GM18858 (cell line): ENCODE measurements around the gene ZDHHC4.

Experiments used
- ATAC-seq: cut with Tn5 transposase; IDR thresholded peaks from one replicate; pipeline ENCODE4 v1.9.1; 2021; ENCODE audit not compliant: unreplicated experiment

Gene ZDHHC4

DNA sequence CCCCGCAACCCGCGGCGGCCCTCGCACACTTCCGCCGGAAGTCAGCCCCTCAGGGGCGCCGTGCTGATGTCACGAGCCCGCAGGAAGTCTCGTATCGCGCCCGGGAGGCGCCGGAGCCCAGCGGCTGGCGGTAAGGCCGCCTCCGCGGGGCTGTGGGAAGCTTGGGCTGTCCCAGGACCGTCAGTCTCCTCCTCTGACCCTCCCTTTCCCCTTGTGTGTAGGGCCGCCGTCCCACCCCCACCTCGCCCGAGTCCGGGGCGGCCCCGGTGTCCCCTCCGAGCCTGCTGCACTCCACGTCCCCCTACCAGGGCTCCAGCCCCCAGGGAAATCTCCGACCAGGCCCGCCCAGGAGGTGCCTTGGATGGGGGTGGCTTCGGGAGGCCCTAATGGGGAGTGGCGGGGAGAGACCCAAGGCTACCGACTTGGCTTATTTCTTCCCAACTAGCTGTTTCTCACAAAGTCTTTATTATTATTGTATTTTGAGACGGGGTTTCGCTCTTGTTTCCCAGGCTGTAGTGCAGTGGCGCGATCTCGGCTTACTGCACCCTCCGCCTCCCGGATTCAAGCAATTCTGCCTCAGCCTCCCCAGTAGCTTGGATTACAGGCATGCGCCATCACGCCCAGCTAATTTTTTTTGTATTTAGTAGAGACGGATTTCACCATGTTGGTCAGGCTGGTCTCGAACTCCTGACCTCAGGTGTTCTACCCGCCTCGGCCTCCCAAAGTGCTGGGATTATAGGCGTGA lies at the start of gene ZDHHC4:
TSS of gene ZDHHC4 (plus strand) at position 86 of the 745 bp plus-strand sequence. CDS start 3,108 bp downstream, outside the sequence.
- ATAC-seq: peak; percentile 98

DNA sequence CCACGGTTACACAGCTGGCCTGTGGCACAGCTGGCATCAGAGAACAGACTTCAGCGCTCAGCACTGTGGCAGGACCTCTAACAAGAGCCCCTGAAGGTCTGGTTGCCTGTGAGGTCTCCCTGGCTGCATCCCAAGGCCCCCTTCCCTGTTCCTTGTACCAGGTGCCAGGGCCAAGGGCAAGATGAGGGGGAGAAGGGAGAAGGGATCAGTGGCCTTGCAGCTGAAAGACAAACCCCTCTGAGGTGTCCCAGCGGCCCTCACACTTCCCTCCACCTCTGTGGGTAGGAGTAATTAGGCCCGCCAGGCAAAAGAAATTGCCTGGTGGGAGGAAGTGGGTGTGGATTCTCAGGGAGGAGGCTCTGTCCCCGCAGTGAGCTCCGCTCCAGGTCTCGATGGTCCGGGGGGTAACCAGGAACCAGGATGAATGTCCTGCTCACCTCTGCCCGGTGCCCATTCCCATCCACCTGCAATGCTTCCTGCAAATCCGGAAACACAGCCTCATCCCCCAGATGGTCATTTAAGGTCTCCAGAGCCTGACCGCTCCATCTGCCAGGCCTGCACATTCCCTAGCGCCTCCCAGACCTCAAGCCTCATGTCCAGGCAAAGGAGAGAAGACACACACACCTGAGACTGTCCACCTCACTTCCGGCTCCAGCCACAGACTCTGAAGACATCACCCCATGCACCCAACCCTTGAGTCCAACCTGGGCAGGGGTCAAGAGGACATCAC lies 48.7 kb upstream of the ZDHHC4 start:
- ATAC-seq: no peak

DNA sequence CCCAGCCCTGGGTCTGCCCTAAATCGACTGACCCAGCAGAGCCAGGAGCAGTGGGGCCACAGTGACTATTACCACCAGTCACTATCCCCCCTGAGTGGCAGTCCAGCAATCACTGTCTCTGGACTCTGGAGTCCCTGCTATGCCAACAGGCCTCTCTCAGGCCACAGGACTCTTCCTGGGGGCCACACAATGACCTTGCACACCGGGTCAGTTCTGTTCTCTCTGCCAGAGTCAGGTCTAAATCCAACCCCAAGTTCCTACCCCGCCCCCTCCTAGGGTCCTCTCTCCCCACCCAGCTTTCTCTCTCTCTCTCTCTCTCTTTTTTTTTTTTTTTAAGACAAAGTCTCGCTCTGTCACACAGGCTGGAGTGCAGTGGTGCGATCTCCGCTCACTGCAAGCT lies 47.6 kb upstream of the ZDHHC4 start:
- ATAC-seq: no peak

DNA sequence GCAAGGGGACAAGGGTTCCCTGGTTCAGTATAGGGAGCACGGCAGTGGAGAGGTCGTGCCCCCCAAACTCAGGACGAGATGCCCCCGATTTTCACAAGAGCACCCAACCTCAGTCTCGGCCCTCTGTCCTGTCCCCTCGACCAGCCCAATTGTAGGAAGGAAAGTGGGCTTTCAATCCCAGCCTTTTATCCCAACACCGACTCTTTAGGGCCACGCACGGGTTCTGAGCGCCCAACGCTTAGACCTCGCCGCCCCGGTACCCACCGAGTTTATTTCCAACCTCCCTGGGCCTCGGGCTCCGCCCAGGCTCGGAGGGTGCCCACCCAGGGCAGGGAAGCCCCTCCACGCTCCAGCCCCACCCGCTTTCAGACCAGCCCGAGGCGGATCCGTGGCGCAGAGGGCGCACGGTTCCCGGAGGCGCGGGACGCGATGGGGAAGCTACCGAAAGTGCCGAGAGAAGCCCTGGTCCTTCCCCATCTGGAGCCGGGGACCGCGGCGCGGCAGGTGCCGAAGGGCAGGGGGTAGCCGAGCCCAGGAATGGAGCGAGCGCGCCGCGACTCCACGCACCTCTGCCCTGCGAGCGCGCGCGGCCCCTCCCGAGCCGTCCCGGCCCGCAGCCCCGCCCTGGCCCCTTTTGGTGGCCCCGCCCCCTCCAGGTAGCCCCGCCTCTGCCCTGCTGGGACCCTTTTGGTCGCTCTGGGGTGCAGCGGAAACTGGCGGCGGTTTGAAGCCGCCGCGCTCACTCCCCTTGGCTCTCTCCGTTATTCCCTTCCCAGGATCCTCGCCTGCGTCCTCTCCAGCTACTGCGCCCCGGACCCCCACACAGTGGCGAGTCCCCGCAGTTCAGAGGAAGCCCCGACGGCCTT lies 46.4 kb upstream of the ZDHHC4 start:
- no peak for ATAC-seq

DNA sequence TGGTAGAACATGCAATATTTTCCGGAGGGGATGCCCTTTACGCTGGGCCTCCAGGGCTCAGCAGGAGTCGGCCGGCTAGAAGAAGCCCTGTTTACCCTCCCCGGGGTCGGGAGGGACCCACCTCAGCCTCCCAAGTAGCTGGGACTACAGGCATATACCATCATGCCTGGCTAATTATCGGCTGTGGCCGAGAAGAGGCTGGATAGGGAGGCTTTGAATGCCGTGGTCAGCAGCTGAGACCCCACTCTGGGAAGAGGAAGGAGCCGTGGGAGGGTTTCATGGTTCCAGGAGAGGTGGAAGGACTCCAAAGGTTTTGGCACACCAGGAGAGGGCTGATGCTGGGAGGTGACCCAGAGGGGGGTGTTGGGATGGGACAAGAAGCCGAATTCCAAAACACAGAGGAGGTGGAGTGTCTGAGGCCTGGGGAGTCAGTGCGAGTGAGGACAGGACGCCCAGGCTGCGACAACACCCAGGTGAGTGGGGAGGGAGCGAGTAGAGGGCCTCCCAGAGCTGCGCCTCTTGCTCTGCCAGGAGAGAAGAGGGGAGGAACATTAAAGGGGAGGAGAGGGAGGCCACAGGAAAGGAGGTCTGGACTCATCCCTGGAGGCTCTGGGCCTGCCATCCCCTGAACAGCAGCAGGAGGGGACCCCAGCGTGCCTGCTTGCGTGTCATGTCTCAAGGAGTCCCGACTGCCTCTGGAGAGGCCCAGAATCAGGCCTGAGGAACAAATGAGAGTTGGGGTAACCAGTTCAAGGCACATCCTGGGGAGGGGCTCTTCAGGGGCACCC lies 45.6 kb upstream of the ZDHHC4 start:
- no peak for ATAC-seq

DNA sequence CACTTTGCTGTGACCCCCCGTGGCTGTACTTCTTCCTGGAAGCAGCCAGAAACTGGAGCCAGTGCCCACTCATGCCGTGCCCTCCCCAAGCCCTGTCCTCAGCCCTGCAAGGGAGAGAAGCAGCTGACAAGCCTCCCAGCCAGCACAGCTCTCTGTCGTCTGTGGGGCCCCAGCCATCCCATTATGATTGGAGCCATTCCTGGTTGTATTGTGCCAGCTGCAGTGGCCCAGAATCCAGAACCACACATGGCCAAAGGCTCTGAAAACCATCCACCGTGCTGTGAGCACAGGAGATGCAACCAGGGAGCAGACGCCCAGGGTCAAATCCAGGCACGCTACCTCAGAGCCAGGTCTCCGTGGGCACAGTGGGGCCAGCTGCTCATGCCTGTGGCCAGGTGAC lies 44.7 kb upstream of the ZDHHC4 start:
- ATAC-seq: no peak

DNA sequence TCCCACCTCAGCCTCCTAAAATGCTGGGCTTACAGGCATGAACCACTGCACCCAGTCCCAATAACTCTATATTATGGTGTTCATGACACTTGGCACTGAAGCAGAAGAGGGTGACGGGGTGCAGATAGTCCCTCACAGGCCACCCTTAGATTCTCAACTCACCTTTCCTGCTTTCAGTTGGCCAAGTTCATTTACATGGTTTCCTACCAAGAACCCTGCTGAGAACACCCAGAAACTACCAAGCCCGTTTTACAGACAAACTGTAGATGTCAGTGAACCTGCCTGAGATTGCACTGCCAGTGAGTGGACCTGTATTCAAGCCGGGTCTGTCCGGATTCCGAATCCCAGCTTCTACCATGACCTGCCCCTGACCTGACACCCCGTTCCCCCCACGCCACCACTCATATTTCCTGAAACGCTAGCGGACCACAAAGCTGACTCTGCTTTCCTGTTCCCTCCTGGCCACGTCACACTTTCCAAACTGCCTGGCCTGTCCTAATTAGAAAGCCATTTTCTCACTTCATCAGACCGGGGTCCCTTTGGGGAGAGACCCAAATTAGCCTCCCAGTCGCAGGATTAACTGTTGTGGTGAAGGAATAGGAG lies 43.3 kb upstream of the ZDHHC4 start:
- no peak for ATAC-seq

DNA sequence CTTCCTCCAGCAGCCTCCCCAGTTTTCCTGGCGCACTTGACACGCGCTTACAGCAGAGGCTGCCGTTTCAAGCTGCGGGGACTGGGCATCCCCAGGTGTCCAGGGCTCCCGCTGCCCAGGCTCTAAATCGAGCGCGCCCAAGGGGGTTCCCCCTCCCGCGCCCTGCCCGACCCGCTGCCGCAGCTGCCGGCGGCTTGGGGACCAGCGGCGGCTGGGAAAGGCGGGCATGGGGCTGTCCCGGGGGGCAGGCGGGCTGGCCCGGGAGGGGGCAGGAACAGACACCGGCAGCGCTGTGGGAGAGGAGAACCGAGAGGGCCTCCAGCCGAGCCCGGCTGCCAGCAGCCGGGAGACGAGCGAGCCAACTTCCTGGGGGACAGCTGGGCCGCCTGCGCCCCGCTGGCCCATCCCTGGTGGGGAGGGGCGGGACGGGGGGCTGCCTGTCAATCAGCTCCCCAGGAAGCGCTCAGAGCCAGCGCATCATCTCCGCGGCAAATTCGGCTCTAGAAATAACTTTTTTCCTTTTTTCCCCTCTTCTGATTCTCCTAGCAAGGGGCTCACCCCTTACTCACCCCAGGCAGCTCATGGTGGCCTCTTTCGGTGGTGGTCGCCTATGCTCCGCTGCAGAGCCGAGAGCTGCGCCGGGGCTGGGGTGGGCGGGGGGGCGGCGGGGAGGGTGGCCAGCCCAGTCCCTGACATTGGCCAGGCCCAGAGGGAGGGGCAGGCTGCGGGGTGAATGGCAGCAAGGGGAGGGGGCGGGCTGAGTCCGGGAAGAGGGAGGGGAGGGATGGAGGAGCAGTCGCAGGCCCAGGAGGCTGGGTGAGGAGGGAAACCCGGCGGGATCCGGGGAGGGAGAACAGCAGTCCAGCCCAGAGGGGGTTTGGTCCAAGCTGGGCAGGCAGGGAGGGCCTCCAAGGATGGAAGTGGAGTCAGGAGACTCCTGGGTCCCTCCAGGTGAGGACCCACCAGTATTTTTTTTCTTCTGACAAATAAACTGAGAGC lies 40.7 kb upstream of the ZDHHC4 start:
- no peak for ATAC-seq

DNA sequence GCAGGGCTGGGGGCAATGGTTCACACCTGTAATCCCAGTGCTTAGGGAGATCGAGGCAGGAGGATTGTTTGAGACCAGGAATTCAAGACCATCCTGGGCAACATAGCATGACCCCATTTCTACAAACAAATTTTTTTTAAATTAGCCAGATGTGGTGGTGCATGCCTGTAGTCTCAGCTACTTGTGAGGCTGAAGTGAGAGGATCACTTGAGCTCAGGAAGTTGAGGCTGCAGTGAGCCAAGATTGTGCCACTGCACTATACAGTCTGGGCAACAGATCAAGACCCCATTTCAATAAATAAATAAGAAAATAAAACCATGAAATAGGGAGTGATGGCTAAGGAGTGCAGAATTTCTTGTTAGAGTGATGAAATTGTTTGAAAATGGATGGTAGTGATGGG lies 34.9 kb upstream of the ZDHHC4 start:
- ATAC-seq: no peak

DNA sequence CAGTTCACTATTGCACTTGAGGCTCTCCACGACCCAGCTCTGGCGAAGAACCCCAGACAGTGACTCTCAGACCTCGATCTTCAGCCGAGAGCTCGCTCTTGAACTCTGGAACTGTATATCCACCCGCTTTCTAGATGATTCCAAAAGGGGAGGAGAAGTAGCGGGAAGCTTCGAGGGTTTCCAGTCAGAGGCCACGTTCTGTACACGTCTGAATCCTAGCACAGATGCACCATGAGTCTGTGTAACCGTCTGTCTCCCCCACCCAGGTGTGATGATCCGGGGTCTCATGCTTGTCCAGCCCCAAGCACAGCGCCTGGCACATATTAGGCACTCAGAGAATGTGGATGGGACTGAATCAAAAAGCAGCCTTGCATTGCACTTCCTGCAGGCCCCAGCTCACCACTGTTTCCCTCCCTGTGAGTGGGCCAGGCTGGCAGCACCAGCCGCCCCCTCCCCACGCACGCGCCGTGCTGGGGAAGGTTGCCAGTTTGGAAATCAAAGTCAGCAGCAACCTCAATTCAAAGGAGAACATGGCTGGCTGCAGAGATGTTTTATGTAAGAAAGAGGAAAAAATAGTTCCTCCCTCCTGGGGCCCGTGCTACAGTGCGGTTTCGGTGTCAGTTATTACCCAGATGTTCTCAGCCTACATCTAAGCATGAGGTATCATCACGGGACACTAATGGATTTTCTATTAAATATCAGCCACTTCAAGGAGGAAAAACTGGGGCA lies 31.7 kb upstream of the ZDHHC4 start:
- no peak for ATAC-seq

DNA sequence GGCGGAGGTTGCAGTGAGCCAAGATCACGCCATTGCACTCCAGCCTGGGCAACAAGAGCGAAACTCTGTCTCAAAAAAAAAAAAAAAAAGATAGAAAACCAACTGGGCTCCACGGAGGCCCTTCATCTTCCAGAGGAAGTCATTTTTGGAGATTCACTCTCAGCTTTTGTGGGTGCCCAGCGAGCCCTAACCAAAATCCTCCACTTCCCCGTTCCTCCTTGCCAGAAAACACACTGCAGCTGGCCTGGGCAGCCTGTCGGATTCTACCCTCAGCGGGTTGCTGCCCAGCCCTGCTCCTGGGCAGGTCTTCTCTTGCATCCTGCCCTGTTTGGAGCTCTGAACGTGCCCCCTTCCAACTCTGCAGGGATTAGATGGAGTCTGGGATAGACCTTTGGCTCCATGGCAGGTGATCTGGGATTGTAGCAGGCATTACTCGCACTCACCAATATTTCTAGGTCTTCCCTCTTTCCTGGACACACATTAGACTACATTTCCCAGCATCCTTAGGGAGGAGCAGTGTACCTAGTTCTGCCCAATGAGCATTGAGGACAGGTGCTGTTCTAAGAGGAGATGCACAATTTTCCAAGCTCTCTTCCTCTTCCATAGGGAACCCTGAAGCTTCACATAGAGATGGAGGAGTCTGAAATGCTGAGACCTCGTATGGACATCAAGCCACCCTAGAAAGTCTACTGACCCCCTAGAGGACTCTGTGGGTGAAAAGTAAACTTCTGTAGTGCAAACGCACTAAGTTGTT lies 30.6 kb upstream of the ZDHHC4 start:
- ATAC-seq: no peak

DNA sequence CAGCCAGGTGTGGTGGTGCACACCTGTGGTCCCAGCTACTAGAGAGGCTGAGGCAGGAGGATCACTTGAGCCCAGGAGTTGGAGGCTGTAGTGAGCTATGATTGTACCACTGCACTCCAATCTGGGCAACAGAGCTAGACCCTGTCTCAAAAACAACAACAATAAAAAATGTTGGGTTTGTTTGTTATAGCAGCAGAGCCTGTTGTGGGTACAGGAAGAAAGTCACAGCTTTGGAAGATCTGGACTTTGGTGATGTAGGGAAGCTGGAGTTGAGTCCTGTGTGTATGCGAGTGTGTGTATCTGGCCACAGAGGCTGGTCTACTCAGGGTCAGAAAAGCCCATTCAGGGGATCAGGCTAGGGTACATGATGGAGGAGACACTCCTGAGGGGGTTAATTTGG lies 29.9 kb upstream of the ZDHHC4 start:
- ATAC-seq: no peak

DNA sequence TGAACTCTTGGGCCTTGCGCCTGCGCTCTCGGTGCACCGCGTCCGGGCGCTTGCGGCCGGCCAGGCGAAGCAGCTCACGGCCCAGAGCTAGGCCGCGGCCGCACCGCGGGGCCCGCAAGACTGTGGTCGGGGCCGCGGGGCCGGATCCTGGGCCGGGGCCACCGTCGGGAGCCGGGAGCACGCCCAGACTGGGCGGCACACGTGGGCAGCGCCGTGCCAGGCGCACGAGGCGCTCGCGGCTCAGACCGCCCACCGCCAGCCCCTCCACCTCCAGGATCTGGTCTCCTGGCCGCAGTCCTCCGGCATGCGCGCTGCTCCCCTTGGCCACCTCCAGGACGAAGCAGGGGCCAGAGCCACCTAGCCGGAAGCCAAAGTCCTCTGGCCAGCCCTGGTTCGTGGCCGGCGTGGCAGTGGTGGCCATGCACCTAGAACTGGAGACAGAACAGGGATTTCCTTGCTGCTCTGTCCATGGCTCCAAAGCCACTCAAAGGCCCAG lies 26.2 kb upstream of the ZDHHC4 start, which contains the start of gene GRID2IP:
TSS of gene GRID2IP (minus strand) at position 446 of the 496 bp plus-strand sequence. CDS start at position 421, 25 bp downstream.
- ATAC-seq: no peak

DNA sequence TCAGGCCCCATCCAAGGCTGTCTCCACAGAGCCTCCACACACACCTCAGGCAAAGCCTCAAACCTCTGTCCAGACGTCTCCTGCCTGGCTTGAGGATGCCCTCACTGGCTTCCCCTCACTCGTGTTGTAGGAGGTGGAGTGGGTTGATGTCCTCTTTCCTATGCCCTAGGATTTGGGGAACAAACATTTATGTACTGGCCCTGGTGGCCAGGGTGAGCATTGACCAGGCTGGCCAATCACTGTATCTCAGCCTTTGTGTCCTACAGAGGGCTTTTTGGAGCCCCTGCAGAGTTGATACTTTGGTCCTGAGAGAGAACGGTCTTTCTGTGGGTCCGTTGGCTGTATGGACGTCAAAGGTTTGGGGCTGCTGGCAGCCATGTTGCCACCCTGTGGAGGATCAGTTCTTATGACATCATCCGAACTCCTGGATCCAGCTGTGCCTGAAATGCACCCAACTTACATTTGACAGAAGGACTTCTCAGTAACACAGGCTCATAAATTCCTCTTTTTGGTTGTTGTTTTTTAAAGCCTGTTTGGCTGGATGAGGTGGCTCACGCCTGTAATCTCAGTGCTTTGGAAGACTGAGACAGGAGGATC lies 23.7 kb upstream of the ZDHHC4 start:
- ATAC-seq: no peak

DNA sequence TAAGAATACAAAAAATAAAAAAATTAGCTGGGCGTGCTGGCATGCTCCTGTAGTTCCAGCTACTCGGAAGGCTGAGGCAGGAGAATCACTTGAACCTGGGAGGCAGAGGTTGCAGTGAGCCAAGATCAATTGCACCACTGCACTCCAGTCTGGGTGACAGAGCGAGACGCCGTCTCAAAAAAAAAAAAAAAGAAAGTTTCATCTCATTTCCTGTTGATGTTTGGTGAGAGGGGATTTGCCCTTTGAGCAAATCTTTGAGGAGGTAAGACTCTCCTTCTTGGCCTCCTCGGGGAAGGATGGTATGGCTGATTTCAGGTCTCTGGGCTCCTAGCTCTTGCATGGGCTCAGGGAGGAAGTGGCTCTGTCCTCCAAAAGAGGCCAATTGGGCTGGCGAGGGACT lies 22.4 kb upstream of the ZDHHC4 start:
- ATAC-seq: no peak

DNA sequence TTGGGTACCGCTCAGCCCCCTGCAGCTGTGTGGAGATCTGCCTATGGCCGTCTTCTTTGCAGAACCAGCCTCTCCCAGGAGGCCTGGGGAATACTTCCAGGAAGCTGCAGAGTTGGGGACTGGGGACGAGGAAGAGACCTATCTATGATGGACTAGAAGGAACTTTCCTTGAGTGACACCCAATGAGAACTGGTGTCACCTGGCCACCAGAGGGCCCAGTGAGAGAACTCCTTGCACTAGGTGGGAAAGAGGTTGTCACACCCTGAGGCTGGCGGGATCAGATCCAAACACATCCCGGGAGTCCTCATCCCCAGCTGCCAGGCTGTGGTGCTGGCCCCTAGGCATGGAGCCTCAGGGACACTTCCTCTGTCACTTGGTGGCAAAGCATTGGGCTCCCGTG lies 21.1 kb upstream of the ZDHHC4 start:
- ATAC-seq: no peak

DNA sequence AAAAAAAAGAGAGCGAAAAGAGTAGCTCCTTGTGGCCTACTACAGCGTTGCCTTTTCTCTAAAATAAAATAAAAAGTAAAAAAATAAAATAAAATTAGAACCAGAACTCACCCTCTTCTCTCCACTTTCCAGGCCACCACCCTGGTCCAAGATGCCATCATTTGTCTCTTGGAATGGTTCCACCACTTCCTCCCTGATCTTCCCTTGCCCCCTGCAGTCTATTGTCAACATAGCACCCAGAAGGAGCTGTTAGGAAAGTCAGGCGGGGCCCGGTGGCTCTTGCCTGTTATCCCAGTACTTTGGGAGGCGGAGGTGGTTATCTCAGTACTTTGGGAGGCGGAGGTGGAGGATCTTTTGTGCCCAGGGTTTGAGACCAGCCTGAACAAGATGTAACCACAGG lies 18.4 kb upstream of the ZDHHC4 start:
- ATAC-seq: no peak
